IPS-15b (cell line): Measurements from ENCODE around the gene KRTAP10-8.
"Not testable (repeated sequence)": the region's sequence is repeated elsewhere in the genome, so short reads cannot be mapped to it uniquely, and the experiment has no call there.

Experiments used
- H3K27me3 ChIP-seq: one replicate; pipeline ENCODE4 v1.6.1; 2013; ENCODE audit warnings: low read length; ENCODE audit not compliant: control insufficient read depth, insufficient read depth
- H3K36me3 ChIP-seq: one replicate; pipeline ENCODE4 v1.6.1; 2013; ENCODE audit warnings: low read length; ENCODE audit not compliant: control insufficient read depth, insufficient read depth
- H3K4me1 ChIP-seq: one replicate; pipeline ENCODE4 v1.6.1; 2013; ENCODE audit warnings: mild to moderate bottlenecking, low read length; ENCODE audit not compliant: control insufficient read depth, insufficient read depth
- H3K4me3 ChIP-seq: one replicate; pipeline ENCODE4 v1.5.1; 2013; ENCODE audit warnings: low read depth, low read length
- H3K9ac ChIP-seq: one replicate; pipeline ENCODE4 v1.6.1; 2013; ENCODE audit warnings: low read depth, mild to moderate bottlenecking, low read length
- H3K9me3 ChIP-seq: one replicate; pipeline ENCODE4 v1.6.1; 2013; ENCODE audit warnings: mild to moderate bottlenecking, low read length; ENCODE audit not compliant: control insufficient read depth, insufficient read depth

KRTAP10-8 gene

DNA sequence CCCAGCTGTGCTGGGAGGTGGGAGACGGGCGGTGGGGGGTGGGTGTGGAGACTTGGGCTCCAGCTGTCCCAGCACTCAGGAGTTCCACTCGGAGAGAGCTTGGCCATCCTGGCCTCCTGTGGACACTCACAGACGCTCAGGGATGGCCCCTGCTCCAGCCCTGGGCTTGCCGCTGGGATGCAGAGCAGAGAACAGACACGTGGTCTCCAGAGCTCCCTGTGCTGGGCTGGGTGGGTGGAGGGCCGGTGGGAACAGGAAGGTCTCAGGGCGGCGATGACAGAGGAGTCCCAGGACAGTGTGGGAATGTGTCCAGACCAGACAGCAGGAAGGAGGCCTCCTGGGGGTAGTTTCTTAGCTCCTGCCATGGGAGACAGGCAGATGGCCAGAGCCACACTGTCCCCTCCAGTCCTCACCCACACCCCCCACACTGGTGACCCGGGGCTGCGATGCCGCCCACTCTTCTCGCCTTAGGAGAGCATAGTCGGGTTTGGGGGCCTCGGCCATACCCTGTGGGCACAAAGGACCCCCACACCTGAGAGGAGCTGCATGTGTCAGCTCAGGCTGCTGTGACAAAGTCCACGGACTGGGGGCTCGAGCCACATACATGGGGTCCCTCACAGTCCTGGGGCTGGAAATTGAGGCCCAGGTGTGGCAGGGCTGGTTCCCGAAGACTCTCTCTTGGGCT lies 17.0 kb downstream of the KRTAP10-8 start:
- H3K36me3 ChIP-seq, result no peaks in the 10 kb centered on the region
- H3K27me3 ChIP-seq, result no peaks in the 10 kb centered on the region
- no peak overlapping the region for H3K9ac ChIP-seq
- H3K9me3 ChIP-seq, result peaks cover 3% of the 10 kb centered on the region
- H3K4me3 ChIP-seq, result no peak overlapping the region
- H3K4me1 ChIP-seq, result no peaks in the 10 kb centered on the region

DNA sequence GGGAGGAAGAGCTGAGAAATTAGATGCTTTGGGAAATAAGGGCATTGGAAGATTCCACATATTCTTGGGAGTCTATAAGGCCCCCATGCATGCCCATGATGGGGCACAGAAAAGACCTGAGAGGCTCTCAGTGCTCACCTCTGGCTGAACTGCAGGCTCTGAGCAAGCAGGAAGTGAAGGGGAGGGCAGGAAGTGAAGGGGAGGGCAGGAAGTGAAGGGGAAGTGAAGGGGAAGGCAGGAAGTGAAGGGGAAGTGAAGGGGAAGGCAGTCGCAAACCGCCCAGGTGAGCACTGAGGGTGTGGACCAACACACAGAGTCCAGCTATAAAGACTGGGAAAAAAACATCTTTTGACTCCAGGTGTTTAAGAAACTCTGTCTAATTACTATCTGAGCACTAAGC lies 18.6 kb downstream of the KRTAP10-8 start:
- no peak overlapping the region for H3K4me3 ChIP-seq
- no peaks in the 10 kb centered on the region for H3K9me3 ChIP-seq
- no peaks in the 10 kb centered on the region for H3K27me3 ChIP-seq
- H3K4me1 ChIP-seq, result no peaks in the 10 kb centered on the region
- H3K9ac ChIP-seq, result no peak overlapping the region
- H3K36me3 ChIP-seq, result no peaks in the 10 kb centered on the region

DNA sequence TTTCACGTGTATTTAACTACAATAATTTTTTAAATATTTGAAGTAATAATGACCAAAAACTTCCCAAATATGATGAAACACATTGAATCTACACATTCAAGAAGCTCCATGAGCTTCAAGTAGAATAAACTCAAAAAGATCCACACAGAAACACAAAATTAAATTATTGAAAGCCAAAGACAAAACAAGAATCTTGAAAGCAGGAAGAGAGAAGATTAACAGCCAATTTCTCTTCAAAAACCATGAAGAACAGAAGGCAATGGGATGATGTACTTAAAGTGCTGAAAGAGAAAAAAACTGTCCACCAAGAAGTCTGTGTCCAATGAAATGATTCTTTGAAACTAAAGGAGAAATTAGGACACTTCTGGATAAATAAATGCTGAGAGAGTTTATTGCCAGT lies 20.2 kb downstream of the KRTAP10-8 start:
- no peaks in the 10 kb centered on the region for H3K4me1 ChIP-seq
- no peaks in the 10 kb centered on the region for H3K36me3 ChIP-seq
- H3K4me3 ChIP-seq, result no peak overlapping the region
- no peaks in the 10 kb centered on the region for H3K27me3 ChIP-seq
- no peak overlapping the region for H3K9ac ChIP-seq
- H3K9me3 ChIP-seq, result no peaks in the 10 kb centered on the region

DNA sequence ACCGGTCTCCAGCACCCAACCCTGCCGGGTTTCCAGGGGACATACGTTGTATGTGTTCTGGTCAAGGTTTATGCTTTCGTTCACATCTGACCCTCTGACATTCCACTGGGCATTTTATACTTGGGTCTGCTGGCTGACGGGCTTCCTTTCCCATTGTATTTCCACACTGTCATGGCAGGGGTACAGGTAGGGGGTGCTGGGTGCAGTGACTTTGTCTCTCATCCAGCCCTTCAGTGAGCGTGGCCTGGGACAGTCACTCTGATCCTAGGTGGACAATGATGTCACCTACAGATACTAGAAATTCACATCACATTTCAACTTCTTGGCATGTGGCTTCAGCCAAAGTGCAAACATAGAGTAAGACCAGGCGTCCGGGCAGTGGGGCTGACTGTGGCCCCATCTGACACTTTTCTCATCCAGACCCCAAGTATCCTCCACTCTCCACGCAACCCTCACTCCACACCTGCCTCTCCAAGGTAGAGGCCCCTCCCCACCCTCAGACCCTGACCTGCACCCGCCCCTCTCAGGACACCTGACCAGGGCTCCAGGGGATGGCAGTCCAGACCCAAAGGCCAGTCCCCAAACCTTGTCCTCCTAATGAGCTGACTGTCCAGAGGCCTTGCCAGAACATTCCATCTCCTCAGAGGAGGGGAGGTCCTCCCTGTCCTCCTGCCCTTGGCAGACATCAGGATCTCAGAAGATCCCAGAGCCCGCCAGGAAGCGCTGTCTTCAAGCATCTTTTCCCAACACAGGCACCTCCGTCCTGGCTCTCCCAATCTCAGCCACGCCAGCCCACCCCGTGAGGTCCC lies 24.5 kb downstream of the KRTAP10-8 start:
- Histone ChIP-seq H3K4me1 (no peaks in the 10 kb centered on the region), H3K27me3 (no peaks in the 10 kb centered on the region), H3K36me3 (no peaks in the 10 kb centered on the region), H3K9me3 (no peaks in the 10 kb centered on the region), H3K4me3 (no peak overlapping the region), H3K9ac (no peak overlapping the region)

DNA sequence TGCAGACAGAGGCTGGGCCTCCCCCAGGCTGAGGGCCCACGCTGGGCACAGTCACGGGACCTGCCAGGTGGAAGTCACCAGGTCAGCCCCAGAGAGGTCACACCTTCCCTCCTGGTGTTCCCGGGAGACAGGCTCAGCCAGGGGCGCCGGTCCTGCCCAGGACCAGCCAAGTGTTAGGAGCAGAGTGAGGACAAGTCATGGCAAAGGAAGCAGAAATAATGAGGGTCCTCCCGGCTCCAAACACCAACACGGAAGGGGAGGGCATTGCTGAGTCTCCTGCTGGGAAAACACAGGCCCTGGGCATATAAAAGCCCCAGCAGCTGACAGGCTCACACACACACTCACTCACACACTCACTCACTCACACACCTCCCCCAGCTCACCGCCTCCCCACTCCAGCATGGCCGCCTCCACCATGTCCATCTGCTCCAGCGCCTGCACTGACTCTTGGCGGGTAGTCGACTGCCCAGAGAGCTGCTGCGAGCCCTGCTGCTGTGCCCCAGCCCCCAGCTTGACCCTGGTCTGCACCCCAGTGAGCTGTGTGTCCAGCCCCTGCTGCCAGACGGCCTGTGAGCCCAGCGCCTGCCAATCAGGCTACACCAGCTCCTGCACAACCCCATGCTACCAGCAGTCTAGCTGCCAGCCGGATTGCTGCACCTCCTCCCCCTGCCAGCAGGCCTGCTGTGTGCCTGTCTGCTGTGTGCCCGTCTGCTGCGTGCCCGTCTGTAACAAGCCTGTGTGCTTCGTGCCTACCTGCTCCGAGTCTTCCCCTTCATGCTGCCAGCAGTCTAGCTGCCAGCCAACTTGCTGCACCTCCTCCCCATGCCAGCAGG lies 25.4 kb downstream of the KRTAP10-8 start, which contains the start of gene KRTAP10-10:
Gene KRTAP10-10 (plus strand): TSS at position 339 of the 833 bp plus-strand sequence. CDS start 62 bp downstream, at position 401.
- Histone ChIP-seq H3K27me3 (no peaks in the 10 kb centered on the region), H3K4me1 (no peaks in the 10 kb centered on the region), H3K4me3 (no peak within 1 kb of the TSS), H3K9me3 (no peaks in the 10 kb centered on the region), H3K9ac (no peak within 1 kb of the TSS), H3K36me3 (no peaks in the 10 kb centered on the region)

DNA sequence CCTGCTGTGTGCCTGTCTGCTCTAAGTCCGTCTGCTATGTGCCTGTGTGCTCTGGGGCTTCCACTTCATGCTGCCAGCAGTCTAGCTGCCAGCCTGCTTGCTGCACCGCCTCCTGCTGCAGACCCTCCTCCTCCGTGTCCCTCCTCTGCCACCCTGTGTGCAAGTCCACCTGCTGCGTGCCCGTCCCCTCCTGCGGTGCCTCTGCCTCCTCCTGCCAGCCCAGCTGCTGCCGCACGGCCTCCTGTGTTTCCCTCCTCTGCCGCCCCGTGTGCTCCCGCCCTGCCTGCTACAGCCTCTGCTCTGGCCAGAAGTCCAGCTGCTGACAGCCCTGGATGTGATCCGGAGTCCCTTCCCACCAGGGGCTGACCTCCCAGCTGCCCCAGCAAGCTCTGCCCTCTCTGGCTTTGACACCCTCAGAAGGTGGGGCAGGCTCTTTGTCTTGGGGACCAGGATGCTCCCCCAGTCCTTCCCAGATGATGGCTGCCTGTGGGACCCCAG lies 26.0 kb downstream of the KRTAP10-8 start:
- H3K4me3 ChIP-seq, H3K27me3 ChIP-seq, H3K36me3 ChIP-seq, H3K4me1 ChIP-seq, H3K9me3 ChIP-seq, H3K9ac ChIP-seq: not testable (repeated sequence)

DNA sequence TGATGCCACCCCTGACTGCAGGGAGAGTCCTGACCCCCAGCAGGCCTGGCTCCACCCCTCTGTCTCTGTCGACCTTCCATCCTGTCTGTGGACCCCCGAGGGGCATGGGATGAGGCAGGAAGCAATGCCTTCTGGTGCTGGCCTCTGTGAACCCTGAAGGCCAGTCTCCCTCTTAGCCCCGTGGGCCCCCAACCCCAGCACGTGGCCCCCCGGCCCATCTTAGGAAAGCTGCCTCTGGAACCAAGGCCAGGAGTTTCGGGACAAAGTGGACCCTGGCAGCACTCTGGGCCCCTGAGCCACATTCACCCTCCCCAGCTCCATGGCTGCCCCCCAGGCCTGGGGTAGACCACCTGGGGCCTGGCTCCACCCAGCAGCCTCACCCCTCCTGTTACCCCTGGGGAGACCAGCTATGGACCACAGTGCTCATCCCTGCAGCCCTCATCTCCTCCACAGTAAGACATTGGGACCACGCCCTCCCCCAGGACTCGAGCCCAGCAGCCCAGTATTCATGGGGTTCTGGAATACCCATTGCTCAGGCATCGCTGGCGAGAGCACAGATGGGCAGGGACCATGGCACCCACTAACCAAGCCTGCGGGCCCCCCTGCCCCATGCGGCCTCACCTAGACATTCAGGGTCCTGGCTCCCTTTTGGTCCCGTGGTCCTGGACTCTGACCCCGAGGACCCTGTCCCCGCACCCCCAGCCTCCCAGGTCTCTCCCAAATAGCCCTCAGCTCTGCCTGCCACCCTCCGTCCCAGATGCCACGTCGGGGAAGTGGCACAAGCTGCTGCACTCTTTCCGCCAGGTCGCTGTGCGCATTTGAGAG lies 26.8 kb downstream of the KRTAP10-8 start:
- not testable (repeated sequence) for H3K4me1 ChIP-seq, H3K9me3 ChIP-seq, H3K27me3 ChIP-seq, H3K4me3 ChIP-seq, H3K36me3 ChIP-seq, H3K9ac ChIP-seq

DNA sequence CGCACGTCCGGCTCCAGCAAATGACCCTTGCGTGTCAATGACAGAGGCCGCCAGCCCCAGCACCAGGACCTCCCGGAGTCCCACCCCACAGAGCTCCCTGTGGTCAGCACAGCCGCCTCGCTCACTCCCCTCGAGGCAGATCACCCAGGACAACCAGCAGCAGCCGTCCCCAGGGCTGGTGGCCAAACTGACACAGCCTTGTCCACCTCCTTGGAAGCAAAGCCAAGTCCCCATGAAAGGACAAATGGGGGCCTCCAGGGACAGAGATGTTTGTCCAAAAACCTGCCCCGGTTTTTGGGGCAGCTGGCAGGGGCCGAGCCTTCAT lies 27.4 kb downstream of the KRTAP10-8 start:
- Histone ChIP-seq H3K27me3 (no peaks in the 10 kb centered on the region), H3K36me3 (no peaks in the 10 kb centered on the region), H3K4me1 (no peaks in the 10 kb centered on the region), H3K4me3 (no peak overlapping the region), H3K9me3 (no peaks in the 10 kb centered on the region), H3K9ac (no peak overlapping the region)

DNA sequence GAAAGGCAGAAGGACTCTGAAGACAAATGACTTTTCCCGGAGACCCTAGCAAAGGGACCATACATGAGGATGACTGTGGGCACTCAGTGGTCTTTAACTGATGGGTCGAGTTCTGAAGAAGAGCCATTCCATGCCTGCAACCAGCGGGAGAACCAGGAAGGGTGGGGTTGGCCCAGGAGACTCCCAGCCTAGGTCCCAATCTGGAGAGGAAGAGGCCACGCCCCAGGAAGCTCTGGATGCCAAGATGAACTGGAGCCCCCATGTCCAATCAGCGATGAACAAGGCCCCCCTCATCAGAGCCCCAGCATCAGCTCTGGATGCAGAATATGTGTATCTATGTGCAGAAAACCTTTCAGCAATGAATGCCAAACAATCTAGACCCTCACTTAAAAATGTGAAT lies 28.9 kb downstream of the KRTAP10-8 start:
- no peaks in the 10 kb centered on the region for H3K4me1 ChIP-seq
- no peak overlapping the region for H3K9ac ChIP-seq
- no peak overlapping the region for H3K4me3 ChIP-seq
- no peaks in the 10 kb centered on the region for H3K9me3 ChIP-seq
- H3K36me3 ChIP-seq, result no peaks in the 10 kb centered on the region
- H3K27me3 ChIP-seq, result no peaks in the 10 kb centered on the region

DNA sequence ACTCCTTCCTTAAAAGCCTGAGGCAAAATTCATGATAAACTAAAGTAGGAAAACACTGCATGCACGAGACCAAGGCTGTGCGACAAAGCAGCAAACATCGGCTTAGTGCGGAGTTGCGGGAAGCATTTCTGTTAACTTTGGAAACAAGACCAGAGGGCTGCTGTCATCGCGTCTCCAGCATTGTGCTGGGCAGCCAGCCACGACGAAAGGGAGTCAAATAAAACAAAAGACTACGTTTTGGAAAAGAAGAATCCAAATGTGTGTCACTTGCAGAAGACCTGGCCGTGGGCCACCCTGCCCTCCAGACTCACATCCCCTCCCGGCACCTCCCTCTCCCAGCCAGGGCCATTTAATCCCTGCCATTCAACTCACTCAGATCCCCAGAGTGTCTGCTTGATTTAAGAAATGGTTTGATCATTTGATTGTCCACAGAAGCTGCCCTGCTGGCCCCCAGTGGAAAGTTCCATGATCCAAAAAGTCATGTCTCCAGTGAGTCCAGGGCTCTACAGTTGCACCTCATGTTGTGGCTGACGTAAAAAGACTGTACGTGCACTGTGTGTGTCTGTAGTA lies 31.9 kb downstream of the KRTAP10-8 start:
- Histone ChIP-seq H3K4me1 (no peaks in the 10 kb centered on the region), H3K9me3 (no peaks in the 10 kb centered on the region), H3K9ac (no peak overlapping the region), H3K36me3 (no peaks in the 10 kb centered on the region), H3K4me3 (no peak overlapping the region), H3K27me3 (no peaks in the 10 kb centered on the region)

DNA sequence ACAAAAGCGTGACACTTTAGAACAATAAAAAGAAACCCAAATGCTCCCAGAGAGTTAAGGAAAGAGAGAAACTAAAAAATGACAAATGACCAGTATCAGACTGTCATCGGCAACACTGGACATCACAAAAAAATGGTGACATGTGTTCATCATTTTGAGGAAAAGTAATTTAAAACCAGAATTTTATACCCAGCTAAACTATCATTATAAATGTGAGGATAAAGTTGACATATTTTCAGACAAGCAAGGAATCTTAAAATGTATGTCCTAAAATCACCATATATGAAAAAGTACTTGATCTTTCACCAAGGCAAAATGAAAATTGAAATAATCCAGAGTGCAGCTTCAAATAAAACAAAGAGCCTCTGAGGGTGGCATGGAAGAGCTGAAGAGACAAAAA lies 33.0 kb downstream of the KRTAP10-8 start:
- H3K4me1 ChIP-seq, result no peaks in the 10 kb centered on the region
- H3K27me3 ChIP-seq, result no peaks in the 10 kb centered on the region
- H3K4me3 ChIP-seq, result no peak overlapping the region
- H3K9me3 ChIP-seq, result no peaks in the 10 kb centered on the region
- no peaks in the 10 kb centered on the region for H3K36me3 ChIP-seq
- H3K9ac ChIP-seq, result no peak overlapping the region
